Natural killer cell (primary cell): ENCODE data around the gene OR10J5. TPM values are rescaled to one million over a fixed set of nuclear protein-coding genes. Genes with fewer than 3 reads are reported as not detected.
"Not testable (repeated sequence)": the region's sequence is repeated elsewhere in the genome, so short reads cannot be mapped to it uniquely, and the experiment has no call there.

ENCODE experiments used
- ATAC-seq, 3 donors: fragments of 150-1000 bp in 2 of 3; fragments of 200-7000 bp in 1 of 3; cut with Tn5 transposase; 1 replicate in 1 of 3; 2 replicates in 2 of 3; pipeline ENCODE4 v1.10.0; 2021; ENCODE audit warnings: mild to moderate bottlenecking in 2 of 3, moderate library complexity in 2 of 3
- DNase-seq, 2 donors: peaks; one replicate each; pipeline versions ENCODE4 v3.0.0 to v3.0.0-alpha.2; 2013 to 2021; ENCODE audit warnings: mixed read lengths in 1 of 2
- H3K27ac ChIP-seq: one replicate; pipeline ENCODE4 v1.5.1; 2013; ENCODE audit warnings: mild to moderate bottlenecking, low read length
- H3K27me3 ChIP-seq: one replicate; pipeline ENCODE4 v1.6.1; 2013; ENCODE audit warnings: low read length; ENCODE audit not compliant: control insufficient read depth, insufficient read depth
- H3K36me3 ChIP-seq: one replicate; pipeline ENCODE4 v1.6.1; 2013; ENCODE audit warnings: low read length; ENCODE audit not compliant: control insufficient read depth, insufficient read depth
- H3K4me1 ChIP-seq: one replicate; pipeline ENCODE4 v1.6.1; 2013; ENCODE audit warnings: low read length; ENCODE audit not compliant: control insufficient read depth, insufficient read depth
- H3K4me3 ChIP-seq: one replicate; pipeline ENCODE4 v1.5.1; 2013; ENCODE audit warnings: low read length
- H3K9me3 ChIP-seq: one replicate; pipeline ENCODE4 v1.6.1; 2013; ENCODE audit warnings: low read length; ENCODE audit not compliant: control insufficient read depth, insufficient read depth
- H3K27ac Mint-ChIP-seq, 2 donors: one replicate each; pipeline ENCODE4 v1.8.0; 2022; ENCODE audit warnings: mild to moderate bottlenecking in 2 of 2, mixed read lengths in 2 of 2, moderate library complexity in 1 of 2
- H3K27me3 Mint-ChIP-seq, 2 donors: one replicate each; pipeline ENCODE4 v1.8.0; 2022; ENCODE audit warnings: low read depth in 2 of 2, mixed read lengths in 2 of 2
- H3K36me3 Mint-ChIP-seq: one replicate; pipeline ENCODE4 v1.8.0; 2022; ENCODE audit warnings: mixed read lengths
- H3K4me1 Mint-ChIP-seq, 2 donors: one replicate each; pipeline ENCODE4 v1.8.0; 2022; ENCODE audit warnings: mixed read lengths in 2 of 2
- H3K4me3 Mint-ChIP-seq: one replicate; pipeline ENCODE4 v1.8.0; 2022; ENCODE audit warnings: mild to moderate bottlenecking, moderate library complexity, mixed read lengths
- H3K9me3 Mint-ChIP-seq, 2 donors: one replicate each; pipeline ENCODE4 v1.8.0; 2022; ENCODE audit warnings: mixed read lengths in 2 of 2
- CTCF ChIP-seq: fragments of 200-600 bp; IDR thresholded peaks from one replicate; pipeline ENCODE4 v1.8.0; 2022; ENCODE audit warnings: antibody characterized with exemption
- WGBS: methylation state at CpG from one replicate; pipeline ENCODE4 v1.1.7; 2013; ENCODE audit warnings: missing lambda C conversion rate; ENCODE audit not compliant: insufficient coverage; 5-methylcytosine and 5-hydroxymethylcytosine counted together
- intact Hi-C: fragments of 100-400 bp; cut with micrococcal nuclease; formaldehyde crosslinking; loops from one replicate; pipeline ENCODE4 v1.14.2; 2022
- total RNA-seq, 4 donors: library from RNA; stranded (reverse); fragments of 120-200 nt in 1 of 4; gene quantifications; one replicate each; pipeline versions ENCODE4 v1.2.3 to v1.2.4, GENCODE V29; 2013 to 2022

Gene OR10J5
- total RNA-seq, 3 donors from 2014 or later (not counting 1 experiment from before 2014, with no cell fraction given), result not detected

- H3K4me1 ChIP-seq, result no peaks in the 10 kb centered on the region
- no peak overlapping the region for H3K4me3 ChIP-seq
- 64% methylated on average over 3 of the region's 4 CpGs for WGBS
- no peaks in the 10 kb centered on the region for H3K9me3 ChIP-seq
- peaks cover 3 to 9% of the 10 kb centered on the region in 2 donors for H3K27me3 Mint-ChIP-seq
- no peak for TF ChIP-seq CTCF
- peaks cover 2% of the 10 kb centered on the region for H3K27me3 ChIP-seq
- ATAC-seq (no peak), DNase-seq (no peak)
- no peaks in the 10 kb centered on the region for H3K36me3 ChIP-seq
- no peak overlapping the region for H3K4me3 Mint-ChIP-seq
- no peaks in the 10 kb centered on the region for H3K4me1 Mint-ChIP-seq
- intact Hi-C loops, result no loop called here
- no peak overlapping the region for H3K27ac Mint-ChIP-seq
- H3K36me3 Mint-ChIP-seq, result peaks cover 20% of the 10 kb centered on the region
- no peak overlapping the region for H3K27ac ChIP-seq
- H3K9me3 Mint-ChIP-seq, result peaks cover 7 to 10% of the 10 kb centered on the region in 2 donors
Measured at GRCh38 chr1:159508951-159509350, 26.9 kb downstream of the OR10J5 start.

- DNase-seq (no peak), ATAC-seq (no peak)
- no peak overlapping the region for H3K27ac Mint-ChIP-seq
- H3K27me3 Mint-ChIP-seq, result peaks cover 0 to 2% of the 10 kb centered on the region in 2 donors
- Histone ChIP-seq H3K4me3 (no peak overlapping the region), H3K4me1 (no peaks in the 10 kb centered on the region), H3K9me3 (no peaks in the 10 kb centered on the region), H3K36me3 (no peaks in the 10 kb centered on the region), H3K27me3 (peaks cover 2% of the 10 kb centered on the region), H3K27ac (no peak overlapping the region)
- H3K9me3 Mint-ChIP-seq, result peaks cover 7 to 10% of the 10 kb centered on the region in 2 donors
- intact Hi-C loops, result no loop called here
- H3K36me3 Mint-ChIP-seq, result peaks cover 20% of the 10 kb centered on the region
- no peak for TF ChIP-seq CTCF
- H3K4me1 Mint-ChIP-seq, result no peaks in the 10 kb centered on the region
- no peak overlapping the region for H3K4me3 Mint-ChIP-seq
Measured at GRCh38 chr1:159505676-159506075, 30.1 kb downstream of the OR10J5 start.

GRCh38 chr1:159501082-159501481, 34.7 kb downstream of the OR10J5 start:
- intact Hi-C loops, result no loop called here
- peaks cover 2% of the 10 kb centered on the region in 2 donors for H3K27me3 Mint-ChIP-seq
- H3K9me3 ChIP-seq, result peaks cover 6% of the 10 kb centered on the region
- DNase-seq (no peak), ATAC-seq (no peak)
- 80% methylated on average over 1 of the region's 1 CpG for WGBS
- H3K36me3 ChIP-seq, result no peaks in the 10 kb centered on the region
- H3K27ac ChIP-seq, result no peak overlapping the region
- H3K4me3 Mint-ChIP-seq, result no peak overlapping the region
- no peak overlapping the region for H3K4me3 ChIP-seq
- H3K9me3 Mint-ChIP-seq, result peaks cover 8 to 10% of the 10 kb centered on the region in 2 donors
- no peak overlapping the region for H3K27ac Mint-ChIP-seq
- TF ChIP-seq CTCF, result no peak
- H3K4me1 ChIP-seq, result no peaks in the 10 kb centered on the region
- no peaks in the 10 kb centered on the region for H3K4me1 Mint-ChIP-seq
- peaks cover 2% of the 10 kb centered on the region for H3K27me3 ChIP-seq
- H3K36me3 Mint-ChIP-seq, result peaks cover 20% of the 10 kb centered on the region

- ATAC-seq, H3K4me3 Mint-ChIP-seq, DNase-seq, H3K4me3 ChIP-seq, H3K27me3 Mint-ChIP-seq, H3K27ac ChIP-seq, H3K27ac Mint-ChIP-seq, H3K36me3 ChIP-seq, H3K9me3 ChIP-seq, H3K4me1 Mint-ChIP-seq, intact Hi-C loops, H3K36me3 Mint-ChIP-seq, H3K4me1 ChIP-seq, H3K27me3 ChIP-seq, H3K9me3 Mint-ChIP-seq: not testable (repeated sequence)
- 93% methylated on average over 33 of the region's 33 CpGs for WGBS
Measured at GRCh38 chr1:159494513-159495210, 41.1 kb downstream of the OR10J5 start.
